Smooth muscle cell (in vitro differentiated cells): ENCODE results near the gene INCA1. TPM values are rescaled to one million over a fixed set of nuclear protein-coding genes. Genes with fewer than 3 reads are reported as not detected.

Source experiments
- DNase-seq: peaks from one replicate; lab custom pipeline; 2025; ENCODE audit not compliant: unreplicated experiment; lab: John Stamatoyannopoulos, UW
- H2AFZ ChIP-seq: fragments of 200-600 bp; sonication (generic); 2 replicates; pipeline ENCODE4 v1.6.0; 2016; ENCODE audit warnings: antibody characterized with exemption, low read depth, mild to moderate bottlenecking
- H3F3A ChIP-seq: fragments of 200-600 bp; sonication (generic); 2 replicates; pipeline ENCODE4 v1.6.0; 2017; ENCODE audit warnings: antibody characterized with exemption, low read depth
- H3K27ac ChIP-seq: fragments of 200-600 bp; sonication (generic); 2 replicates; pipeline ENCODE4 v1.5.1; 2016; ENCODE audit warnings: low read depth, mild to moderate bottlenecking
- H3K27me3 ChIP-seq: fragments of 200-600 bp; sonication (generic); 2 replicates; pipeline ENCODE4 v1.6.1; 2016; ENCODE audit warnings: low read depth, mild to moderate bottlenecking
- H3K36me3 ChIP-seq: fragments of 200-600 bp; sonication (generic); 2 replicates; pipeline ENCODE4 v1.5.1; 2016; ENCODE audit warnings: low read depth
- H3K4me1 ChIP-seq: fragments of 200-600 bp; sonication (generic); 2 replicates; pipeline ENCODE4 v1.5.1; 2016; ENCODE audit warnings: low read depth
- H3K4me2 ChIP-seq: fragments of 200-600 bp; sonication (generic); 2 replicates; pipeline ENCODE4 v1.6.0; 2016; ENCODE audit warnings: mild to moderate bottlenecking
- H3K4me3 ChIP-seq: fragments of 200-600 bp; sonication (generic); 2 replicates; pipeline ENCODE4 v1.5.1; 2016; ENCODE audit warnings: mild to moderate bottlenecking
- H3K79me2 ChIP-seq: fragments of 200-600 bp; sonication (generic); 2 replicates; pipeline ENCODE4 v1.6.0; 2016; ENCODE audit warnings: low read depth, mild to moderate bottlenecking
- H3K9ac ChIP-seq: fragments of 200-600 bp; sonication (generic); 2 replicates; pipeline ENCODE4 v1.6.0; 2016; ENCODE audit warnings: low read depth
- H3K9me3 ChIP-seq: fragments of 200-600 bp; sonication (generic); replicated peaks from 2 replicates; pipeline ENCODE4 v1.5.1; 2016; ENCODE audit warnings: low read depth
- H4K20me1 ChIP-seq: fragments of 200-600 bp; sonication (generic); 2 replicates; pipeline ENCODE4 v1.6.0; 2016; ENCODE audit warnings: low read depth
- CTCF ChIP-seq: fragments of 200-600 bp; sonication (generic); IDR thresholded peaks from 2 replicates; pipeline ENCODE4 v1.5.1; 2017; ENCODE audit warnings: borderline replicate concordance, mild to moderate bottlenecking, antibody characterized with exemption; ENCODE audit not compliant: insufficient read depth, poor library complexity, severe bottlenecking
- WGBS: methylation state at CpG from one replicate; pipeline ENCODE4 v1.1.7; 2016; ENCODE audit warnings: low lambda C conversion rate; 5-methylcytosine and 5-hydroxymethylcytosine counted together
- polyA plus RNA-seq: library from polyadenylated mRNA; unstranded; fragments of >200 nt; fragmentation: Nextera tagmentation; extraction: Ambion mirVana; gene quantifications from 2 replicates; pipeline ENCODE4 v1.2.1, GENCODE V29; 2016
- total RNA-seq: library from RNA; depleted of rRNA; stranded (reverse); fragments of >200 nt; gene quantifications from 2 replicates; pipeline ENCODE4 v1.2.3, GENCODE V29; 2014

The INCA1 gene
- total and polyA plus RNA-seq, 2 experiments from 2014 or later: 1.4 TPM; not detected in 1

- H3K4me2 ChIP-seq: peak overlapping the region; percentile 90
- 57% methylated on average over 16 of the region's 16 CpGs for WGBS
- DNase-seq: no peak
- H2AFZ ChIP-seq: no peak overlapping the region
- peak overlapping the region; percentile 94 for H3K9ac ChIP-seq
- H3K4me3 ChIP-seq: peak overlapping the region; percentile 96
- peaks cover 40% of the 10 kb centered on the region for H4K20me1 ChIP-seq
- H3K9me3 ChIP-seq: no peaks in the 10 kb centered on the region
- no peaks in the 10 kb centered on the region for H3K27me3 ChIP-seq
- H3K79me2 ChIP-seq: peaks cover 60% of the 10 kb centered on the region
- peaks cover 28% of the 10 kb centered on the region for H3K4me1 ChIP-seq
- no peak for TF ChIP-seq CTCF
- peak overlapping the region; percentile 96 for H3K27ac ChIP-seq
- peaks cover 45% of the 10 kb centered on the region for H3F3A ChIP-seq
- H3K36me3 ChIP-seq: no peaks in the 10 kb centered on the region
Measured at GRCh38 chr17:4946312-4946976, 50.9 kb downstream of the INCA1 start.

GRCh38 chr17:4945944-4946280 is 51.4 kb downstream of the INCA1 start:
- Histone ChIP-seq H3K79me2 (peaks cover 65% of the 10 kb centered on the region), H3K4me2 (peak overlapping the region; percentile 90), H3F3A (peaks cover 42% of the 10 kb centered on the region), H3K27me3 (no peaks in the 10 kb centered on the region), H3K4me1 (peaks cover 28% of the 10 kb centered on the region), H3K27ac (peak overlapping the region; percentile 96), H3K9ac (peak overlapping the region; percentile 94), H4K20me1 (peaks cover 40% of the 10 kb centered on the region), H3K9me3 (no peaks in the 10 kb centered on the region), H3K4me3 (peak overlapping the region; percentile 96), H2AFZ (no peak overlapping the region), H3K36me3 (no peaks in the 10 kb centered on the region)
- WGBS: 63% methylated on average over 4 of the region's 4 CpGs
- TF ChIP-seq CTCF: no peak
- no peak for DNase-seq

GRCh38 chr17:4945176-4945943 is 52.0 kb downstream of the INCA1 start:
- H2AFZ ChIP-seq: no peak overlapping the region
- H3K79me2 ChIP-seq: peaks cover 67% of the 10 kb centered on the region
- WGBS: 62% methylated on average over 7 of the region's 7 CpGs
- H3K36me3 ChIP-seq: no peaks in the 10 kb centered on the region
- H3F3A ChIP-seq: peaks cover 42% of the 10 kb centered on the region
- H3K27ac ChIP-seq: peak overlapping the region; percentile 96
- peak; percentile 22 for DNase-seq
- no peak overlapping the region for H3K4me3 ChIP-seq
- peaks cover 40% of the 10 kb centered on the region for H4K20me1 ChIP-seq
- no peaks in the 10 kb centered on the region for H3K9me3 ChIP-seq
- H3K27me3 ChIP-seq: no peaks in the 10 kb centered on the region
- peaks cover 23% of the 10 kb centered on the region for H3K4me1 ChIP-seq
- no peak for TF ChIP-seq CTCF
- peak overlapping the region; percentile 94 for H3K9ac ChIP-seq
- H3K4me2 ChIP-seq: peak overlapping the region; percentile 90
